HCT116 (cell line): ENCODE measurements around the gene WHRN. TPM values are rescaled to one million over a fixed set of nuclear protein-coding genes. Genes with fewer than 3 reads are reported as not detected.

Source experiments
- ATAC-seq: fragments of 200-7000 bp; cut with Tn5 transposase; 2 replicates; pipeline ENCODE4 v1.9.1; 2020; ENCODE audit warnings: mild to moderate bottlenecking, moderate library complexity
- BruUV-seq: library from RNA; stranded (reverse); fragments of 400-500 nt; replicated peaks from 2 replicates; lab custom pipeline; 2021; lab: Mats Ljungman, UMichigan
- CTCF ChIA-PET: fragments of 300-600 bp; sonication (Branson Sonifier 250); formaldehyde crosslinking; loops from one replicate; lab custom pipeline; 2021; ENCODE audit warnings: antibody characterized with exemption; lab: Charles Lee
- POLR2A ChIA-PET: fragments of 300-600, 350-600 bp; sonication (Branson Sonifier 250); formaldehyde crosslinking; loops from one replicate; lab custom pipeline; 2021; ENCODE audit warnings: antibody characterized with exemption; lab: Charles Lee
- RAD21 ChIA-PET, 2 experiments: fragments of 300-600 bp; sonication (Branson Sonifier 250); formaldehyde crosslinking; loops; one replicate each; lab custom pipeline; 2023; ENCODE audit warnings: low total read pairs in 2 of 2; ENCODE audit not compliant: uncharacterized antibody in 2 of 2, unreplicated experiment in 2 of 2, low non-redundant PET in 1 of 2; lab: Charles Lee
- DNase-seq: peaks from one replicate; pipeline ENCODE4 v3.0.0-alpha.2; 2010; ENCODE audit warnings: low read depth, low spot score
- H2AFZ ChIP-seq: fragments of 200-600 bp; shearing (Covaris generic), sonication (generic); 2 replicates; pipeline ENCODE4 v1.6.1; 2017; ENCODE audit warnings: low read depth, mixed run types, mixed read lengths, antibody characterized with exemption, low read length; ENCODE audit not compliant: poor library complexity, severe bottlenecking
- H3K27ac ChIP-seq: 2 replicates; pipeline ENCODE4 v1.5.1; 2012; ENCODE audit warnings: low read depth, low read length
- H3K27me3 ChIP-seq: fragments of 200-600 bp; sonication (generic); 2 replicates; pipeline ENCODE4 v1.6.1; 2016; ENCODE audit warnings: mixed run types, low read length, mixed read lengths; ENCODE audit not compliant: insufficient read depth
- H3K36me3 ChIP-seq, 2 experiments: fragments of 200-500 bp in 1 of 2; fragments of 200-600 bp in 1 of 2; sonication (Bioruptor generic) in 1 of 2; sonication (generic) in 1 of 2; 2 replicates each; pipeline versions ENCODE4 v1.5.1 to v1.6.1; 2014 to 2016; ENCODE audit warnings: low read length in 2 of 2, inconsistent platforms in 1 of 2, mixed read lengths in 1 of 2, mixed run types in 1 of 2; ENCODE audit not compliant: insufficient read depth in 2 of 2, control insufficient read depth in 1 of 2
- H3K4me1 ChIP-seq, 2 experiments: fragments of 200-600 bp in 1 of 2; sonication (generic) in 1 of 2; 2 replicates each; pipeline versions ENCODE4 v1.5.1 to v1.6.1; 2012 to 2017; ENCODE audit warnings: low read length in 2 of 2, inconsistent platforms in 1 of 2, mild to moderate bottlenecking in 1 of 2, mixed read lengths in 1 of 2, mixed run types in 1 of 2, moderate library complexity in 1 of 2; ENCODE audit not compliant: insufficient read depth in 2 of 2, control insufficient read depth in 1 of 2
- H3K4me2 ChIP-seq: fragments of 200-600 bp; sonication (generic); 2 replicates; pipeline ENCODE4 v1.6.1; 2017; ENCODE audit warnings: mixed run types, low read length, mixed read lengths
- H3K4me3 ChIP-seq, 2 experiments: fragments of 200-600 bp in 1 of 2; sonication (generic) in 1 of 2; replicated peaks in 1 of 2; 2 replicates each; pipeline ENCODE4 v1.5.1; 2011 to 2016; ENCODE audit warnings: low read length in 2 of 2, control low read depth in 1 of 2, low read depth in 1 of 2, mild to moderate bottlenecking in 1 of 2, mixed read lengths in 1 of 2, mixed run types in 1 of 2
- H3K79me2 ChIP-seq: fragments of 200-600 bp; sonication (generic); 2 replicates; pipeline ENCODE4 v1.6.1; 2017; ENCODE audit warnings: mild to moderate bottlenecking, mixed run types, low read length, moderate library complexity, mixed read lengths; ENCODE audit not compliant: insufficient read depth
- H3K9ac ChIP-seq: fragments of 200-600 bp; sonication (generic); 2 replicates; pipeline ENCODE4 v1.6.1; 2016; ENCODE audit warnings: low read length, mixed read lengths
- H3K9me2 ChIP-seq: fragments of 200-600 bp; sonication (generic), shearing (Covaris generic); 2 replicates; pipeline ENCODE4 v1.6.1; 2017; ENCODE audit warnings: mixed run types, mild to moderate bottlenecking, moderate library complexity; ENCODE audit not compliant: insufficient read depth
- H3K9me3 ChIP-seq, 2 experiments: fragments of 200-500 bp in 1 of 2; fragments of 200-600 bp in 1 of 2; sonication (Bioruptor generic) in 1 of 2; sonication (generic) in 1 of 2; 2 replicates each; pipeline ENCODE4 v1.6.1; 2014 to 2017; ENCODE audit warnings: low read length in 2 of 2, mixed read lengths in 2 of 2, inconsistent platforms in 1 of 2, low read depth in 1 of 2, mild to moderate bottlenecking in 1 of 2, mixed run types in 1 of 2, moderate library complexity in 1 of 2; ENCODE audit not compliant: control insufficient read depth in 1 of 2, insufficient read depth in 1 of 2
- H4K20me1 ChIP-seq: fragments of 200-600 bp; sonication (generic), shearing (Covaris generic); 2 replicates; pipeline ENCODE4 v1.6.1; 2017; ENCODE audit warnings: mixed run types, mild to moderate bottlenecking, moderate library complexity; ENCODE audit not compliant: insufficient read depth
- CBX3 ChIP-seq: IDR thresholded peaks from 2 replicates; pipeline ENCODE4 v1.6.1; 2012; ENCODE audit warnings: low read depth
- EGR1 ChIP-seq: IDR thresholded peaks from 2 replicates; pipeline ENCODE4 v1.6.1; 2012; ENCODE audit warnings: low read depth
- ELF1 ChIP-seq: IDR thresholded peaks from 2 replicates; pipeline ENCODE4 v1.6.1; 2012; ENCODE audit warnings: low read depth, borderline replicate concordance
- EZH2 ChIP-seq: fragments of 200-600 bp; sonication (generic); IDR thresholded peaks from 2 replicates; pipeline ENCODE4 v1.6.1; 2017; ENCODE audit warnings: antibody characterized with exemption, mixed run types
- EZH2phosphoT487 ChIP-seq: fragments of 200-600 bp; IDR thresholded peaks from 2 replicates; pipeline ENCODE4 v1.6.1; 2018; ENCODE audit warnings: antibody characterized with exemption, borderline replicate concordance
- FOSL1 ChIP-seq: IDR thresholded peaks from 2 replicates; pipeline ENCODE4 v1.6.1; 2012; ENCODE audit warnings: low read depth
- JUND ChIP-seq: IDR thresholded peaks from 2 replicates; pipeline ENCODE4 v1.6.1; 2012
- MAX ChIP-seq: IDR thresholded peaks from 2 replicates; pipeline ENCODE4 v1.6.1; 2012
- POLR2A ChIP-seq: IDR thresholded peaks from 2 replicates; pipeline ENCODE4 v1.7.0; 2011; ENCODE audit warnings: borderline replicate concordance; ENCODE audit not compliant: insufficient read depth, insufficient read length; ENCODE audit errors: extremely low read depth
- POLR2AphosphoS5 ChIP-seq: IDR thresholded peaks from 2 replicates; pipeline ENCODE4 v1.6.1; 2011; ENCODE audit warnings: mild to moderate bottlenecking, low read depth, low read length, moderate library complexity
- RAD21 ChIP-seq: IDR thresholded peaks from 2 replicates; pipeline ENCODE4 v1.6.1; 2012; ENCODE audit warnings: low read depth, mild to moderate bottlenecking
- SIN3A ChIP-seq: IDR thresholded peaks from 2 replicates; pipeline ENCODE4 v1.6.1; 2012; ENCODE audit warnings: low read depth
- SP1 ChIP-seq: IDR thresholded peaks from 2 replicates; pipeline ENCODE4 v1.6.1; 2012; ENCODE audit warnings: low read depth
- SRF ChIP-seq: IDR thresholded peaks from 2 replicates; pipeline ENCODE4 v1.6.1; 2012; ENCODE audit warnings: low read depth
- TCF7L2 ChIP-seq: IDR thresholded peaks from 2 replicates; pipeline ENCODE4 v1.7.0; 2011; ENCODE audit warnings: borderline replicate concordance, inconsistent platforms; ENCODE audit not compliant: insufficient read depth, insufficient read length; ENCODE audit errors: extremely low read depth
- YY1 ChIP-seq: IDR thresholded peaks from 2 replicates; pipeline ENCODE4 v1.6.1; 2011; ENCODE audit warnings: low read length, low read depth, moderate library complexity, mild to moderate bottlenecking; ENCODE audit not compliant: insufficient replicate concordance; ENCODE audit errors: extremely low read depth
- ZFX ChIP-seq: fragments of 450-650 bp; IDR thresholded peaks from 2 replicates; pipeline ENCODE4 v1.6.1; 2017
- ZNF274 ChIP-seq: fragments of 200-500 bp; sonication (Bioruptor generic); IDR thresholded peaks from 2 replicates; pipeline ENCODE4 v1.6.1; 2014; ENCODE audit warnings: mild to moderate bottlenecking, low read depth, low read length, inconsistent platforms
- intact Hi-C: fragments of 100-400 bp; cut with micrococcal nuclease; formaldehyde crosslinking; loops from 2 replicates; pipeline ENCODE4 v1.10.0; 2022
- total RNA-seq: library from RNA; stranded (reverse); gene quantifications from one replicate; pipeline ENCODE4 v1.2.1, GENCODE V29; 2021; ENCODE audit not compliant: unreplicated experiment
- TF ChIP-seq, protein P1 (sequence below), 3 experiments: fragments of 200-600 bp in 1 of 3; sonication (generic) in 1 of 3; IDR thresholded peaks in 2 of 3; conservative IDR thresholded peaks in 1 of 3; 2 replicates each; pipeline ENCODE4 v1.5.1; 2012 to 2017; ENCODE audit warnings: low read depth in 2 of 3, low read length in 2 of 3, antibody characterized with exemption in 1 of 3, borderline replicate concordance in 1 of 3, control low read depth in 1 of 3, mild to moderate bottlenecking in 1 of 3, mixed read lengths in 1 of 3, mixed run types in 1 of 3, moderate library complexity in 1 of 3; ENCODE audit not compliant: insufficient read depth in 1 of 3
- TF ChIP-seq, protein P2 (sequence below): IDR thresholded peaks from 2 replicates; pipeline ENCODE4 v1.6.1; 2012; ENCODE audit warnings: low read depth

Gene WHRN
- total RNA-seq, 1 experiment from 2014 or later = 12.8 TPM

GRCh38 chr9:114482593-114482992 lies 22.7 kb downstream of the WHRN start:
- Histone ChIP-seq H3K36me3 (no peaks in the 10 kb centered on the region), H3K4me3 (no peak overlapping the region)
- intact Hi-C loops = no loop called here
- CTCF ChIA-PET = no interaction called here
- BruUV-seq = no TSS peak
- no peak for TF ChIP-seq SIN3A
- no peak for TF ChIP-seq EZH2phosphoT487
- no peak for TF ChIP-seq RAD21
- TF ChIP-seq SP1 = no peak
- no peak for TF ChIP-seq JUND
- TF ChIP-seq SRF = no peak
- TF ChIP-seq TCF7L2 = no peak
- no peak for TF ChIP-seq FOSL1
- TF ChIP-seq CBX3 = no peak
- no peak for TF ChIP-seq EGR1
- no peak for TF ChIP-seq YY1
- TF ChIP-seq ZNF274 = no peak
- TF ChIP-seq, protein P1, sequence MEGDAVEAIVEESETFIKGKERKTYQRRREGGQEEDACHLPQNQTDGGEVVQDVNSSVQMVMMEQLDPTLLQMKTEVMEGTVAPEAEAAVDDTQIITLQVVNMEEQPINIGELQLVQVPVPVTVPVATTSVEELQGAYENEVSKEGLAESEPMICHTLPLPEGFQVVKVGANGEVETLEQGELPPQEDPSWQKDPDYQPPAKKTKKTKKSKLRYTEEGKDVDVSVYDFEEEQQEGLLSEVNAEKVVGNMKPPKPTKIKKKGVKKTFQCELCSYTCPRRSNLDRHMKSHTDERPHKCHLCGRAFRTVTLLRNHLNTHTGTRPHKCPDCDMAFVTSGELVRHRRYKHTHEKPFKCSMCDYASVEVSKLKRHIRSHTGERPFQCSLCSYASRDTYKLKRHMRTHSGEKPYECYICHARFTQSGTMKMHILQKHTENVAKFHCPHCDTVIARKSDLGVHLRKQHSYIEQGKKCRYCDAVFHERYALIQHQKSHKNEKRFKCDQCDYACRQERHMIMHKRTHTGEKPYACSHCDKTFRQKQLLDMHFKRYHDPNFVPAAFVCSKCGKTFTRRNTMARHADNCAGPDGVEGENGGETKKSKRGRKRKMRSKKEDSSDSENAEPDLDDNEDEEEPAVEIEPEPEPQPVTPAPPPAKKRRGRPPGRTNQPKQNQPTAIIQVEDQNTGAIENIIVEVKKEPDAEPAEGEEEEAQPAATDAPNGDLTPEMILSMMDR (IDR thresholded peaks at IDR 0.05 in 2 of 3, conservative IDR thresholded peaks at IDR 0.05 in 1 of 3; ENCODE audit: borderline replicate concordance in 1 of 3, insufficient read depth in 1 of 3, low read depth in 2 of 3, low read length in 2 of 3) = no peak
- no peak for TF ChIP-seq EZH2
- no peak for TF ChIP-seq MAX
- TF ChIP-seq, protein P2, sequence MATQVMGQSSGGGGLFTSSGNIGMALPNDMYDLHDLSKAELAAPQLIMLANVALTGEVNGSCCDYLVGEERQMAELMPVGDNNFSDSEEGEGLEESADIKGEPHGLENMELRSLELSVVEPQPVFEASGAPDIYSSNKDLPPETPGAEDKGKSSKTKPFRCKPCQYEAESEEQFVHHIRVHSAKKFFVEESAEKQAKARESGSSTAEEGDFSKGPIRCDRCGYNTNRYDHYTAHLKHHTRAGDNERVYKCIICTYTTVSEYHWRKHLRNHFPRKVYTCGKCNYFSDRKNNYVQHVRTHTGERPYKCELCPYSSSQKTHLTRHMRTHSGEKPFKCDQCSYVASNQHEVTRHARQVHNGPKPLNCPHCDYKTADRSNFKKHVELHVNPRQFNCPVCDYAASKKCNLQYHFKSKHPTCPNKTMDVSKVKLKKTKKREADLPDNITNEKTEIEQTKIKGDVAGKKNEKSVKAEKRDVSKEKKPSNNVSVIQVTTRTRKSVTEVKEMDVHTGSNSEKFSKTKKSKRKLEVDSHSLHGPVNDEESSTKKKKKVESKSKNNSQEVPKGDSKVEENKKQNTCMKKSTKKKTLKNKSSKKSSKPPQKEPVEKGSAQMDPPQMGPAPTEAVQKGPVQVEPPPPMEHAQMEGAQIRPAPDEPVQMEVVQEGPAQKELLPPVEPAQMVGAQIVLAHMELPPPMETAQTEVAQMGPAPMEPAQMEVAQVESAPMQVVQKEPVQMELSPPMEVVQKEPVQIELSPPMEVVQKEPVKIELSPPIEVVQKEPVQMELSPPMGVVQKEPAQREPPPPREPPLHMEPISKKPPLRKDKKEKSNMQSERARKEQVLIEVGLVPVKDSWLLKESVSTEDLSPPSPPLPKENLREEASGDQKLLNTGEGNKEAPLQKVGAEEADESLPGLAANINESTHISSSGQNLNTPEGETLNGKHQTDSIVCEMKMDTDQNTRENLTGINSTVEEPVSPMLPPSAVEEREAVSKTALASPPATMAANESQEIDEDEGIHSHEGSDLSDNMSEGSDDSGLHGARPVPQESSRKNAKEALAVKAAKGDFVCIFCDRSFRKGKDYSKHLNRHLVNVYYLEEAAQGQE = no peak
- no peak for TF ChIP-seq POLR2A
- TF ChIP-seq ELF1 = no peak
- TF ChIP-seq ZFX = no peak
- TF ChIP-seq POLR2AphosphoS5 = no peak
- TF ChIP-seq, all 23 proteins: peak for 0
- ATAC-seq (no peak), DNase-seq (no peak)
- Histone ChIP-seq H3K79me2 (no peaks in the 10 kb centered on the region), H3K27me3 (no peaks in the 10 kb centered on the region), H3K4me2 (no peak overlapping the region), H3K4me1 (peaks cover 19 to 34% of the 10 kb centered on the region in 2 experiments), H2AFZ (no peak overlapping the region), H3K9me2 (no peaks in the 10 kb centered on the region), H3K9me3 (no peaks in the 10 kb centered on the region), H4K20me1 (no peaks in the 10 kb centered on the region), H3K9ac (no peak overlapping the region), H3K27ac (no peak overlapping the region)
- POLR2A ChIA-PET = no interaction called here
- RAD21 ChIA-PET = no interaction called here
